ENCODE results near the gene FGFR1OP2. TPM values are rescaled to one million over a fixed set of nuclear protein-coding genes. Genes with fewer than 3 reads are reported as not detected.

FGFR1OP2 gene
- total RNA-seq, 1 experiment from 2014 or later: 67.3 TPM

DNA sequence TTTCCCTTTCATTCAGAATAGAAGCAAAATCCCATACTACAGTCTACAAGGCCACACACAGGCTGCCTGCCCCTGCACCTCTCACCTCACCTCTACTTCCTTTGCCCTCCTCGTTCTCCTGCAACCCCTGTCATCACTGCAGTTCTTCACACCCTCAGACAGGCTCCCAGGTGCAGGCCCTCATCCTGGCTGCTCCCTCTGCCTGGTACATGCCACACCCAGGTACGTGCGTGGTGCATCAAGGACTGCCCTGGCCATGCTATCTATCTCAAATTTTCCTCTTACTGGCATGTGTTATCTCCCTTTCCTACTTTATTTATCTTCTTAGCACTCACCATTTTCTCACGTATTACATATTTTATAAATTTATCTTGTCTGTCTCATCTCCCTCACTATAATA is 51.6 kb downstream of the FGFR1OP2 start:
- DNase-seq (ENCODE audit: low read depth, low spot score): no peak
- in situ Hi-C loops (cut with HindIII; ENCODE audit: low pct_unique_long_range_greater_than_20kb, low sequenced_read_pairs): no loop called here

GRCh38 chr12:26991826-26992225 is 53.6 kb downstream of the FGFR1OP2 start:
- no peak for DNase-seq (ENCODE audit: low read depth, low spot score)
- in situ Hi-C loops (cut with HindIII; ENCODE audit: low pct_unique_long_range_greater_than_20kb, low sequenced_read_pairs): no loop called here

DNA sequence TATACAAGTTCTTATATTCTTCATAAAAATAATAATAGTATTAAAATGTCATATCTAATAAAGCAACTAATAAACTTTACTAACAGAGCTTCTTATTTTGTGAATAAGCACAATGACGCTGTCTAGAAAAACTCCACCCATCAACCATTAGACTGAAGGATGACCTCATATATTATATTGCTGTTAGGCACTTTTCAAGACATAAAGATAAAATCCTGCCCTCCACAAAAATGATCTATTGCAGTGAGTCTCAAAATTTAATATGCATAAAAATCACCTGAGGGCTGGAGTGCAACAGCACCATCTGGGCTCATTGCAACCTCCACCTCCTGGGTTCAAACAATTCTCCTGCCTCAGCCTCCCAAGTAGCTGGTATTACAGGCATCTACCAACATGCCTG is 55.8 kb downstream of the FGFR1OP2 start:
- in situ Hi-C loops (cut with HindIII; ENCODE audit: low pct_unique_long_range_greater_than_20kb, low sequenced_read_pairs): no loop called here
- DNase-seq (ENCODE audit: low read depth, low spot score): no peak

DNA sequence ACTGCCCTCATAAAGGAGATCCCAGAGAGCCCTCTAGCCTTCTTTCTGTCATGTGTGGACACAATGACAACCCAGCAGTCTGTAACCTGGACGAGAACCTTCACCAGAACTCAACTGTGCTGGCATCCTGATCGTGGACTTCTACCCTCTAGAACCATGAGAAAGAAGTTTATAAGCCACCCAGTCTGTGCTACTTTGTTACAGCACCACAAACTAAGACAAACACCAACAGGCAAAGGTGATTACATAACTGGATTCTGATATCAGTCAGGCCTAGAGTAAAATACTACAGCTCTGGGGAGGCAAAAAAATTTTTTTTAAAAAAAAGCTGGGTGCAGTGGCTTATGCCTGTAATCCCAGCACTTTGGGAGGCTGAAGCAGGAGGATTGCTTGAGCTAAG is 57.4 kb downstream of the FGFR1OP2 start:
- in situ Hi-C loops (cut with HindIII; ENCODE audit: low pct_unique_long_range_greater_than_20kb, low sequenced_read_pairs): no loop called here
- no peak for DNase-seq (ENCODE audit: low read depth, low spot score)

DNA sequence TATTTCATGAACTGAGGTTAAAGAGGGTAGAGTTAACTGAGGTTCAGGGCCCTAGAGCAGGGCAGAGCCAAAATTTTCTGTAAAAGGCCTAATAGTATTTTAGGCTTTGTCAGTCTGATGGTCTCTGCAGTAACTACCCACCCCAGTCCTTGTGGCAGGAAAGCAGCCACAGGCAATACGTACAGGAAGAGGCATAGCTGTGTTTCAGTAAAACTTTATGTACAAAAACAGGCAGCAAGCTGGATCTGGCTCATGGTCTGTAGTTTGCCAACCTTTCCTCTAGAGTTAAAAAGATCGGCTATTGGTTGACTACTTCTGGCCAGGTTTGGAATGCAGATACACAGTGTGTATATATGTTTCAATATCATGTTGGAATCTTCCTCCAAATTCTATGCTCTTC is 58.7 kb downstream of the FGFR1OP2 start:
- in situ Hi-C loops (cut with HindIII; ENCODE audit: low pct_unique_long_range_greater_than_20kb, low sequenced_read_pairs): no loop called here
- no peak for DNase-seq (ENCODE audit: low read depth, low spot score)

- DNase-seq (ENCODE audit: low read depth, low spot score): no peak
- in situ Hi-C loops (cut with HindIII; ENCODE audit: low pct_unique_long_range_greater_than_20kb, low sequenced_read_pairs): no loop called here
Measured at GRCh38 chr12:27000961-27001360, 62.7 kb downstream of the FGFR1OP2 start.

DNA sequence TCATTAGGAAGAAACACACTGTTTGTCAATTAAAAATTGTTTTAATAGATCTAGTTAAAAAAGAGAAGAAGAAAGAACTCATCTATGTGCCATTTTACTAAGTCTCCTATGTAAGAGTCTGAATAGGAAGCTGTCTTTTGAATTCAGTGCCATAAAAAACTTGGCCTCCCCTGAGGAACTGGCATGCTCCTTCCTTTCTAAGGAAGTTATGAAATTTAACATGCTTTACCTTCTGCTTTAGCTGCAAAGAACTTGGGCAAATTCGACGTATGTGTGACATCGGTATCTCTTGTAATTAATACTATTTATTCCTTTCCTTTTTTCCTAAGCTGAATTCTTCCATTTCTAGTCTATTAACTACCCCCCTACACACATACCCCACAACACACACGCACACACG is 63.4 kb downstream of the FGFR1OP2 start:
- DNase-seq (ENCODE audit: low read depth, low spot score): no peak
- in situ Hi-C loops (cut with HindIII; ENCODE audit: low pct_unique_long_range_greater_than_20kb, low sequenced_read_pairs): no loop called here

GRCh38 chr12:27002141-27002540 is 63.9 kb downstream of the FGFR1OP2 start:
- DNase-seq (ENCODE audit: low read depth, low spot score): no peak
- in situ Hi-C loops (cut with HindIII; ENCODE audit: low pct_unique_long_range_greater_than_20kb, low sequenced_read_pairs): no loop called here

- in situ Hi-C loops (cut with HindIII; ENCODE audit: low pct_unique_long_range_greater_than_20kb, low sequenced_read_pairs): no loop called here
- no peak for DNase-seq (ENCODE audit: low read depth, low spot score)
Measured at GRCh38 chr12:27003421-27004381, 65.4 kb downstream of the FGFR1OP2 start.

GRCh38 chr12:27005495-27005894 is 67.2 kb downstream of the FGFR1OP2 start:
- in situ Hi-C loops (cut with HindIII; ENCODE audit: low pct_unique_long_range_greater_than_20kb, low sequenced_read_pairs): no loop called here
- no peak for DNase-seq (ENCODE audit: low read depth, low spot score)

DNA sequence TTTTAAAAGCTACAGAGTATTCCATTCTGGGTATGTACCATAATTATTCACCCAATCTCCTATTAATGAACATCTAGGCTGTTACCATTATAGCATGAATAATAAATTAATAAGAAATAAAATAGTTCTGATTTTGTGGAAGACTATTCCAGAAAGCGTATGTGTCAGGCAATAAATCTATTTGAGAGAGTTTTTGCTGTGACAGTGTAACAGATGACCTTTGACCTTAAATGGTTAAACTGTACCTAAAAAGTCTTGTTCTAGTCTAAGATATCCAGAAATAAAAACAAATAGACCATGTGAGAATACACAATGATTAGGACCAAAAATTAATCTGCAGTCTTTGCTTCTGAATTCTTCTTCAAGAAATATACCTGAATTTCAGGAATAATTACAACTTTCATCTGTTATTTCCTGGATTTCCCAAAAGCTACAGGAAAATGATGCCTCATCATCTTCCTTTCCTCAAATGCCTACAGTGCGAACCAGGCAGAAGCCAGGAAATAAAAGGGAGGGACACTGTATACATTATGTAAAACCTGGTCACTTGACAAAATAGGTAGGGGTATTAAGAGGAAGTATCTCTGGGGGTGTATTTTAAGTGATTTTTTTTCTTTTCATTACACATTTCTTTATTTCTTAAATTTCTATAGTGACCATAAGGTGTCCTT is 68.7 kb downstream of the FGFR1OP2 start:
- DNase-seq (ENCODE audit: low read depth, low spot score): no peak
- in situ Hi-C loops (cut with HindIII; ENCODE audit: low pct_unique_long_range_greater_than_20kb, low sequenced_read_pairs): no loop called here

GRCh38 chr12:27008081-27008480 is 69.8 kb downstream of the FGFR1OP2 start:
- DNase-seq (ENCODE audit: low read depth, low spot score): no peak
- in situ Hi-C loops (cut with HindIII; ENCODE audit: low pct_unique_long_range_greater_than_20kb, low sequenced_read_pairs): no loop called here

- in situ Hi-C loops (cut with HindIII; ENCODE audit: low pct_unique_long_range_greater_than_20kb, low sequenced_read_pairs): no loop called here
- DNase-seq (ENCODE audit: low read depth, low spot score): peak; percentile 35
Measured at GRCh38 chr12:27009881-27010301, 71.6 kb downstream of the FGFR1OP2 start.

- in situ Hi-C loops (cut with HindIII; ENCODE audit: low pct_unique_long_range_greater_than_20kb, low sequenced_read_pairs): no loop called here
Measured at GRCh38 chr12:27012239-27012981, 74.1 kb downstream of the FGFR1OP2 start.

GRCh38 chr12:27012982-27013255 is 74.6 kb downstream of the FGFR1OP2 start:
- in situ Hi-C loops (cut with HindIII; ENCODE audit: low pct_unique_long_range_greater_than_20kb, low sequenced_read_pairs): no loop called here
- DNase-seq (ENCODE audit: low read depth, low spot score): no peak

More at GRCh38 chr12:27012239-27012981, 74.1 kb downstream of the FGFR1OP2 start:
- peak; percentile 57 for DNase-seq (ENCODE audit: low read depth, low spot score)

- DNase-seq (ENCODE audit: low read depth, low spot score): peak; percentile 42
- in situ Hi-C loops (cut with HindIII; ENCODE audit: low pct_unique_long_range_greater_than_20kb, low sequenced_read_pairs): no loop called here
Measured at GRCh38 chr12:27013611-27014084, 75.4 kb downstream of the FGFR1OP2 start.

- DNase-seq (ENCODE audit: low read depth, low spot score): peak; percentile 89
- in situ Hi-C loops (cut with HindIII; ENCODE audit: low pct_unique_long_range_greater_than_20kb, low sequenced_read_pairs): no loop called here
Measured at GRCh38 chr12:27014085-27014858, 76.0 kb downstream of the FGFR1OP2 start, which contains the start of gene TM7SF3. Gene TM7SF3, minus strand, starts transcription at chr12:27014384. Its CDS starts 216 bp downstream, at chr12:27014168.
